ENCODE measurements around the gene HUNK. TPM values are rescaled to one million over a fixed set of nuclear protein-coding genes. Genes with fewer than 3 reads are reported as not detected.

Gene HUNK
- total and polyA plus RNA-seq, 2 of the 8 experiments (the other 6 are each of a cell fraction or from before 2014, with no cell fraction given) = 1.9 to 10.2 TPM

DNA sequence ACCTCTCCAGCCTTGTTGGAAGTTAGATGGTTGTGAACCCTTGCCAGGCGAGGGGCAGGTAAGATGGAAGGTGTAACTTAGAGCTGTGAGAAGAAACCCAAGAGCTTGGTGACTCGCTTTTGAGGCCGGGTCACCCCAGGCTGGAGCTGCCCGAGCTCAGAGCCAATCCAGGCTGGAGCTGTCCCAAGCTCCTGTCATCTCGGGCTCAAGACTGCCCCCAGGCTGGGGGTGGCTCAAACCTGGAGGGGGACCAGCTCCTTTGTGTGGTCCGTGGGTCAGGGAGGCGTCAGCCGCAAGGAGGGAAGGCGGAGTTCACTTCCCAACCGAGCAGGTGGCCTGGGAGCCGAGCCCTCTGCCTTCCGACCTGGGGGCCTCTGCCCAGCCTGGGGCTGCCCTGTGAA, 2.0 kb downstream of the HUNK start (continued):
- TF ChIP-seq TBP (IDR thresholded peaks at IDR 0.05; ENCODE audit: low read depth, low read length) = no peak
- no peak for TF ChIP-seq SRF (IDR thresholded peaks at IDR 0.05; ENCODE audit: low read depth, low read length)
- TF ChIP-seq SIN3A (conservative IDR thresholded peaks at IDR 0.05 in 1 of 2, IDR thresholded peaks at IDR 0.05 in 1 of 2; ENCODE audit: low read depth in 1 of 2, low read length in 2 of 2) = 0 out of 4 replicates have a peak, but pooled peaks of 1 of the 2 experiments have one; percentile 17
- TF ChIP-seq EZH2 (IDR thresholded peaks at IDR 0.05; ENCODE audit: low read depth, low read length, severe bottlenecking) = no peak
- TF ChIP-seq GABPA (IDR thresholded peaks at IDR 0.05; ENCODE audit: borderline replicate concordance, insufficient read depth, low read length) = no peak
- no peak for TF ChIP-seq HDAC2 (IDR thresholded peaks at IDR 0.05; ENCODE audit: borderline replicate concordance in 1 of 2, low read depth in 2 of 2, low read length in 2 of 2)
- TF ChIP-seq EP300 (IDR thresholded peaks at IDR 0.05; ENCODE audit: borderline replicate concordance in 1 of 2, low read depth in 2 of 2, low read length in 2 of 2) = no peak
